NOMO-1 (cell line): ENCODE results near the gene METTL9.
"Not testable (repeated sequence)": the region's sequence is repeated elsewhere in the genome, so short reads cannot be mapped to it uniquely, and the experiment has no call there.

Source experiments
- DNase-seq, 2 experiments: peaks; one replicate each; lab custom pipeline; 2025; ENCODE audit not compliant: unreplicated experiment in 2 of 2; lab: John Stamatoyannopoulos, UW

Gene METTL9

GRCh38 chr16:21573506-21573905 lies 25.9 kb upstream of the METTL9 start:
- not testable (repeated sequence) for DNase-seq

- no peak for DNase-seq
These were observed 25.0 kb upstream of the METTL9 start for GRCh38 chr16:21574372-21574771.

- not testable (repeated sequence) for DNase-seq
These were observed 23.1 kb upstream of the METTL9 start for GRCh38 chr16:21576323-21576722.

- not testable (repeated sequence) for DNase-seq
These were observed 21.9 kb upstream of the METTL9 start for GRCh38 chr16:21577487-21577886.

- DNase-seq, result not testable (repeated sequence)
These were observed 21.1 kb upstream of the METTL9 start for GRCh38 chr16:21578311-21578710.

GRCh38 chr16:21580131-21580530 lies 19.2 kb upstream of the METTL9 start:
- DNase-seq, result not testable (repeated sequence)

GRCh38 chr16:21580807-21581206 lies 18.6 kb upstream of the METTL9 start:
- no peak for DNase-seq

GRCh38 chr16:21584817-21585216 lies 14.6 kb upstream of the METTL9 start:
- DNase-seq, result no peak

GRCh38 chr16:21588593-21588992 lies 10.8 kb upstream of the METTL9 start:
- DNase-seq, result not testable (repeated sequence)

- no peak for DNase-seq
These were observed 9.8 kb upstream of the METTL9 start for GRCh38 chr16:21589551-21589950.

- peak; percentile 76 to 97 for DNase-seq
These were observed 9.1 kb upstream of the METTL9 start for GRCh38 chr16:21590287-21590686.

GRCh38 chr16:21590796-21591195 lies 8.6 kb upstream of the METTL9 start:
- peak; percentile 83 to 96 for DNase-seq

GRCh38 chr16:21592191-21592590 lies 7.2 kb upstream of the METTL9 start:
- no peak for DNase-seq

GRCh38 chr16:21593530-21594289 lies 5.7 kb upstream of the METTL9 start:
- DNase-seq, result no peak

- DNase-seq, result no peak
These were observed 1.8 kb upstream of the METTL9 start for GRCh38 chr16:21597561-21598030.

GRCh38 chr16:21598206-21598605 lies 1.2 kb upstream of the METTL9 start:
- DNase-seq, result peak in 1 of 2 experiments; percentile 61

GRCh38 chr16:21598701-21599121 lies 666 bp upstream of the METTL9 start:
- peak; percentile 32 to 72 for DNase-seq

GRCh38 chr16:21600031-21600773 lies 825 bp downstream of the METTL9 start:
- DNase-seq, result peak in 1 of 2 experiments; percentile 53

GRCh38 chr16:21602785-21603184 lies 3.4 kb downstream of the METTL9 start:
- no peak for DNase-seq

- peak; percentile 50 to 72 for DNase-seq
These were observed 4.6 kb downstream of the METTL9 start for GRCh38 chr16:21603928-21604327.

GRCh38 chr16:21605848-21606247 lies 6.5 kb downstream of the METTL9 start:
- DNase-seq, result not testable (repeated sequence)
